Smooth muscle cell (in vitro differentiated cells): Measurements from ENCODE around the gene CLSTN1. TPM values are rescaled to one million over a fixed set of nuclear protein-coding genes. Genes with fewer than 3 reads are reported as not detected.

Experiments
- DNase-seq: peaks from one replicate; lab custom pipeline; 2025; ENCODE audit not compliant: unreplicated experiment; lab: John Stamatoyannopoulos, UW
- H2AFZ ChIP-seq: fragments of 200-600 bp; sonication (generic); 2 replicates; pipeline ENCODE4 v1.6.0; 2016; ENCODE audit warnings: antibody characterized with exemption, low read depth, mild to moderate bottlenecking
- H3F3A ChIP-seq: fragments of 200-600 bp; sonication (generic); 2 replicates; pipeline ENCODE4 v1.6.0; 2017; ENCODE audit warnings: antibody characterized with exemption, low read depth
- H3K27ac ChIP-seq: fragments of 200-600 bp; sonication (generic); 2 replicates; pipeline ENCODE4 v1.5.1; 2016; ENCODE audit warnings: low read depth, mild to moderate bottlenecking
- H3K27me3 ChIP-seq: fragments of 200-600 bp; sonication (generic); 2 replicates; pipeline ENCODE4 v1.6.1; 2016; ENCODE audit warnings: low read depth, mild to moderate bottlenecking
- H3K36me3 ChIP-seq: fragments of 200-600 bp; sonication (generic); 2 replicates; pipeline ENCODE4 v1.5.1; 2016; ENCODE audit warnings: low read depth
- H3K4me1 ChIP-seq: fragments of 200-600 bp; sonication (generic); 2 replicates; pipeline ENCODE4 v1.5.1; 2016; ENCODE audit warnings: low read depth
- H3K4me2 ChIP-seq: fragments of 200-600 bp; sonication (generic); 2 replicates; pipeline ENCODE4 v1.6.0; 2016; ENCODE audit warnings: mild to moderate bottlenecking
- H3K4me3 ChIP-seq: fragments of 200-600 bp; sonication (generic); 2 replicates; pipeline ENCODE4 v1.5.1; 2016; ENCODE audit warnings: mild to moderate bottlenecking
- H3K79me2 ChIP-seq: fragments of 200-600 bp; sonication (generic); 2 replicates; pipeline ENCODE4 v1.6.0; 2016; ENCODE audit warnings: low read depth, mild to moderate bottlenecking
- H3K9ac ChIP-seq: fragments of 200-600 bp; sonication (generic); 2 replicates; pipeline ENCODE4 v1.6.0; 2016; ENCODE audit warnings: low read depth
- H3K9me3 ChIP-seq: fragments of 200-600 bp; sonication (generic); replicated peaks from 2 replicates; pipeline ENCODE4 v1.5.1; 2016; ENCODE audit warnings: low read depth
- H4K20me1 ChIP-seq: fragments of 200-600 bp; sonication (generic); 2 replicates; pipeline ENCODE4 v1.6.0; 2016; ENCODE audit warnings: low read depth
- CTCF ChIP-seq: fragments of 200-600 bp; sonication (generic); IDR thresholded peaks from 2 replicates; pipeline ENCODE4 v1.5.1; 2017; ENCODE audit warnings: borderline replicate concordance, mild to moderate bottlenecking, antibody characterized with exemption; ENCODE audit not compliant: insufficient read depth, poor library complexity, severe bottlenecking
- WGBS: methylation state at CpG from one replicate; pipeline ENCODE4 v1.1.7; 2016; ENCODE audit warnings: low lambda C conversion rate; 5-methylcytosine and 5-hydroxymethylcytosine counted together
- polyA plus RNA-seq: library from polyadenylated mRNA; unstranded; fragments of >200 nt; fragmentation: Nextera tagmentation; extraction: Ambion mirVana; gene quantifications from 2 replicates; pipeline ENCODE4 v1.2.1, GENCODE V29; 2016
- total RNA-seq: library from RNA; depleted of rRNA; stranded (reverse); fragments of >200 nt; gene quantifications from 2 replicates; pipeline ENCODE4 v1.2.3, GENCODE V29; 2014

CLSTN1 gene
- total and polyA plus RNA-seq, 2 experiments from 2014 or later: 51.3 to 83.5 TPM

GRCh38 chr1:9814619-9815018, 9.1 kb downstream of the CLSTN1 start:
- H3K27ac ChIP-seq: no peak overlapping the region
- no peak for DNase-seq
- no peak overlapping the region for H2AFZ ChIP-seq
- no peaks in the 10 kb centered on the region for H3K27me3 ChIP-seq
- no peaks in the 10 kb centered on the region for H3K9me3 ChIP-seq
- peaks cover 5% of the 10 kb centered on the region for H3K4me1 ChIP-seq
- H3K36me3 ChIP-seq: no peaks in the 10 kb centered on the region
- WGBS: 98% methylated on average over 6 of the region's 6 CpGs
- H3K4me2 ChIP-seq: no peak overlapping the region
- no peak overlapping the region for H3K4me3 ChIP-seq
- H3F3A ChIP-seq: no peaks in the 10 kb centered on the region
- H4K20me1 ChIP-seq: peaks cover 97% of the 10 kb centered on the region
- H3K9ac ChIP-seq: no peak overlapping the region
- no peak for TF ChIP-seq CTCF
- H3K79me2 ChIP-seq: peaks cover 86% of the 10 kb centered on the region

- H3K36me3 ChIP-seq: no peaks in the 10 kb centered on the region
- no peak for DNase-seq
- H3K4me3 ChIP-seq: no peak overlapping the region
- no peaks in the 10 kb centered on the region for H3K9me3 ChIP-seq
- peaks cover 8% of the 10 kb centered on the region for H3K4me1 ChIP-seq
- no peak for TF ChIP-seq CTCF
- WGBS: 94% methylated on average over 6 of the region's 6 CpGs
- peaks cover 98% of the 10 kb centered on the region for H4K20me1 ChIP-seq
- no peak overlapping the region for H3K27ac ChIP-seq
- H3K79me2 ChIP-seq: peaks cover 83% of the 10 kb centered on the region
- H2AFZ ChIP-seq: no peak overlapping the region
- no peaks in the 10 kb centered on the region for H3K27me3 ChIP-seq
- H3K4me2 ChIP-seq: no peak overlapping the region
- H3K9ac ChIP-seq: no peak overlapping the region
- no peaks in the 10 kb centered on the region for H3F3A ChIP-seq
These were observed 12.4 kb downstream of the CLSTN1 start for GRCh38 chr1:9811239-9811966.

- Histone ChIP-seq H3K36me3 (no peaks in the 10 kb centered on the region), H3K79me2 (peaks cover 70% of the 10 kb centered on the region), H3K4me1 (peaks cover 11% of the 10 kb centered on the region), H3K27me3 (no peaks in the 10 kb centered on the region), H3K4me2 (no peak overlapping the region), H3K9ac (no peak overlapping the region), H3K27ac (no peak overlapping the region), H2AFZ (no peak overlapping the region), H4K20me1 (peaks cover 98% of the 10 kb centered on the region), H3K9me3 (no peaks in the 10 kb centered on the region), H3F3A (no peaks in the 10 kb centered on the region), H3K4me3 (no peak overlapping the region)
- 72% methylated on average over 8 of the region's 8 CpGs for WGBS
- no peak for TF ChIP-seq CTCF
- no peak for DNase-seq
These were observed 14.7 kb downstream of the CLSTN1 start for GRCh38 chr1:9809100-9809510.

- no peaks in the 10 kb centered on the region for H3K36me3 ChIP-seq
- H4K20me1 ChIP-seq: peaks cover 98% of the 10 kb centered on the region
- no peaks in the 10 kb centered on the region for H3K9me3 ChIP-seq
- TF ChIP-seq CTCF: no peak
- no peaks in the 10 kb centered on the region for H3K27me3 ChIP-seq
- no peaks in the 10 kb centered on the region for H3F3A ChIP-seq
- no peak for DNase-seq
- H3K4me2 ChIP-seq: no peak overlapping the region
- H3K4me1 ChIP-seq: peaks cover 11% of the 10 kb centered on the region
- peaks cover 68% of the 10 kb centered on the region for H3K79me2 ChIP-seq
- no peak overlapping the region for H3K27ac ChIP-seq
- H3K4me3 ChIP-seq: no peak overlapping the region
- H3K9ac ChIP-seq: no peak overlapping the region
- 98% methylated on average over 8 of the region's 8 CpGs for WGBS
- H2AFZ ChIP-seq: no peak overlapping the region
These were observed 15.3 kb downstream of the CLSTN1 start for GRCh38 chr1:9808459-9808858.
